HG02623 (cell line): ENCODE data around the gene MDFI.

Source experiments
- ATAC-seq: cut with Tn5 transposase; IDR thresholded peaks from one replicate; pipeline ENCODE4 v1.9.1; 2021; ENCODE audit warnings: moderate library complexity; ENCODE audit not compliant: unreplicated experiment

The MDFI gene, protein sequence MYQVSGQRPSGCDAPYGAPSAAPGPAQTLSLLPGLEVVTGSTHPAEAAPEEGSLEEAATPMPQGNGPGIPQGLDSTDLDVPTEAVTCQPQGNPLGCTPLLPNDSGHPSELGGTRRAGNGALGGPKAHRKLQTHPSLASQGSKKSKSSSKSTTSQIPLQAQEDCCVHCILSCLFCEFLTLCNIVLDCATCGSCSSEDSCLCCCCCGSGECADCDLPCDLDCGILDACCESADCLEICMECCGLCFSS

DNA sequence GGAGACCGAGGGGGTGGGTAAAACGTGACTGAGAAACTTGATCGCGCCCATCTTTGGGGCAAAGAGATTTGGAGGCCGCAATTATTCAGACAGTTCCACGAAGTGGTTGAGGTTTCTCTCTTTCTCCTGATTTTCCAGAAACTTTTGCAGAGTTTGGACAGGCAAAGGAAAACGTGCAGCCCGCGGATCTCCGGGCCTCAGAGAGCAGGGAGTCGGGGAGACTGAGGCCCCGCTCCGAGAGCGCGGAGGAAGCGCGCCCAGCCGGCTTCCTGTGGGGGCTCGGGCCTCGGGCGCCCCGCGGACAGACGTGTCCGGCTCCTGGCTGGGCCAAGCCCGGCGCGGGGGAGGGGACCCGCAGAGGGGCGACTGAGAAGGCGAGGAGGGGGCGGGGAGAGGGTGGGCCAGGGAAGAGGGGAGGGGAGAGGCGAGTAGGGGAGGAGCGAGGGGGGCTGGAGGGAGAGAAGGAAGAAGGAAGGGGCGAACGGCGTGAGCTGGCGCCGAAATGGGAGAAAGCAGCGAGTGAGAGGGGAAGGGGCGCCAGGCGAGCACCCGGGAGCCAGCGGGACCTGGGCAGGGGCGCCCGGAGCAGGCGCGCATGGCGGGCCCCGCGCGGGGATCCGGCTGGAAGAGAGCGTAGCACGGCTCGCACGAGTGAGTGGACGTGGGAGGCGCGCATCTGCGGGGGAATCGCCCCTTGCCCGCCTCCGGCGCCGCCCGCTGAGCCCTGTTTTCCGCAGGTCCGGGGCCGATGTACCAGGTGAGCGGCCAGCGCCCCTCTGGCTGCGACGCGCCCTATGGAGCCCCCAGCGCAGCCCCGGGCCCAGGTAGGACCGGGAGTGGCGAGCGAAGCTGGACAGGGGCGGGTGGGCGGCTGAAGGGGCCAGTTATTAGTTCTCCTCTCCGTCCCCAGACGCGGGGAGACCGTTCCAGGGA lies at the start of gene MDFI:
Gene MDFI (plus strand): TSS at position 467 of the 933 bp plus-strand sequence. CDS start 282 bp downstream, at position 749.
- ATAC-seq: no peak

GRCh38 chr6:41589223-41589622 lies 49.0 kb upstream of the MDFI start:
- no peak for ATAC-seq

- ATAC-seq: no peak
Measured at GRCh38 chr6:41589636-41590622, 48.3 kb upstream of the MDFI start.

DNA sequence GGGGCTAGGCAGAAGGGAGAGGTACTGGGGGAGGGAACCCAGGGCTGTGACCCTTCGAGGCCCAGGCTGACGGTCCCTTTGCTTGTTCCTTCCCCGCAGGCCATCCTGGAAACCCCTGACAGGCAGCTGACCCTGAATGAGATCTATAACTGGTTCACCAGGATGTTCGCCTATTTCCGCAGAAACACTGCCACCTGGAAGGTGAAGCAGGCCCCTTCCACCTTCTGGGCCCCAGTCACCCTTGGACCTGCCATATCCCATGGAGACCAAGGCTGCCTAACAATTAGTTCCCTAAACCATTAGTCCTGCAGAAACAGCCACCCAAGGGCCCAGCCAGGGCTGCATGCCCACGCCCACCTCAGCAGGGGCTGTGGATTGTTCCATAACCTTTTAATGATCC lies 47.1 kb upstream of the MDFI start:
- ATAC-seq: no peak

- ATAC-seq: no peak
Measured at GRCh38 chr6:41591859-41592502, 46.3 kb upstream of the MDFI start.

- ATAC-seq: no peak
Measured at GRCh38 chr6:41593406-41593805, 44.9 kb upstream of the MDFI start.

DNA sequence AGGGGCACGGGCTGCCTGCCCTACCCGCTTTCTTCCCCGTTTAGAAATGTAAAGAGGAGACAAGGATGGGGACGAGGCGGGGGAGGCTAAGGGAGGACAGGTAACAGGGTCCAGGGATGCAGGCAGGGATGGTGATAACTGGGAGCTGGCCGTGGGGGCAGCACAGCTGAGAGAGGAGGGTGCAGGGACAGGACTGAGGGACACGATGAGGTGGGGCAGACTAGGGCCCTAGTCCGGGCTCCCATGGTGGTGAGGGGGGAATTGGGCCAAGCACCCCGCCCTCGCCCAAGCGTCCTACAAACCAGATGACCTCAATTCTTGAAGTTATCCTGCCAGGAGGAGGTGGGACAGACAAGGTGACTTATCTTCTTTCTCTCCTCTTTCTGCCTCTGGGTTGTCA lies 44.4 kb upstream of the MDFI start:
- ATAC-seq: no peak

GRCh38 chr6:41594326-41594725 lies 43.9 kb upstream of the MDFI start:
- ATAC-seq: no peak

DNA sequence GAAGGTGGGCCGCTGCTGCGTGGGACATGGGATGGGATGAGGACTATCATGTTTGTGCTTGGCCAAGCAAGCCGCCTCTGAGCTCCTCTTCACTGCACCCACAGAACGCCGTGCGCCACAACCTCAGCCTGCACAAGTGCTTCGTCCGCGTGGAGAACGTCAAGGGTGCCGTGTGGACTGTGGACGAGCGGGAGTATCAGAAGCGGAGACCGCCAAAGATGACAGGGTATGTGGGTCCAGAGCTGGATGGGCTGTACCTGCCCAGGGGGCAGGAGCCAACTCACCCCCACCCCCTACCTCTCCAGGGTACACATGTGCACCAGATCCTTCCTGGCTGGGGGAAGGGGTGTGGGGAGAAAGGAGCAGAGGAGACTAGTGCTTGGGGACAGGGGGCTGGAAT lies 43.5 kb upstream of the MDFI start:
- ATAC-seq: no peak

- no peak for ATAC-seq
Measured at GRCh38 chr6:41595166-41595565, 43.1 kb upstream of the MDFI start.

DNA sequence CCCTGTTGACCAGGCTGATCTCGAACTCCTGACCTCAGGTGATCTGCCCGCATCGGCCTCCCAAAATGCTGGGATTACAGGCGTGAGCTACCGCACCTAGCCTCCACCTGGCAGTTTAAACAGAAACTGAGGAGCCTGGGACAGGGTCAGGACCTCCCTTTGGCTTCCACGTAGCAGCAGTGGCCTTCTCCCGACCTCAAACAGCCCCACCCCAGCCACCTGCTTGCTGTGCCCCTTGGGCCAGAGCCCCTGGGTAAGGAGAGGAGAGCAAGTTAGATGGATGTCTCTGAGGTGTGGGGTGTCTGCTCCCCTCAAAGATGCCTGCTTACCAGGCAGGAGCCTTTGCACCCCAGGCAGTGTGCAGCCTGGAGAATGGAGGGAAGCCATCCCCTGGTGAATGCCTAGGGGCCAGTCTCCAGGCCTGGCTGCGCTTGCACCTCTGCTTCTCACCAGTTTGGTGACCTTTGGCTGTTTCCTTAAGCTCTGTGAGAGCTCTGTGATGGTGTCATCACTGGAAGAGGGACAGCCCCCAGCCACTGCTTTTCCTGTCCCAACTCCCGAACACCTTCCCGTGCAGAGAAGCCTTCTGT lies 42.1 kb upstream of the MDFI start:
- no peak for ATAC-seq

DNA sequence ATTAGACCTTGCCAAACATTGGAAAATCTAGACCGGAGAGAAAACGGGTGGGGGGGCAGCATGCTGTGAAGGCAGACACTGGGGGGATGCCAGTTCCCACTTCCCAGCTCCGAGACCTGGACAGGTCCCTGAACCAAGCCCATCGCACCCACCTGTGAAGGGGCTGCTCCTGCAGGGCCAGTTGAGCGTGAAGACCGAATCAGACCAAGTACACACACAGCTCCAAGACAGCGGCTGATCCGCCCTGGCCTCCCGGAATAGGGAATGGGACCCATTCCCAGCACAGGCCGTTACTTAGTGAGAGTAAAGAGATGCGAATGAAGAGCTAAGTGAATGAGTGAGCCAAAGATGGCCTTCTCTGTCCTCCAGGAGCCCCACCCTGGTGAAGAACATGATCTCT lies 41.5 kb upstream of the MDFI start:
- ATAC-seq: no peak

GRCh38 chr6:41597246-41598000 lies 40.8 kb upstream of the MDFI start:
- ATAC-seq: no peak

DNA sequence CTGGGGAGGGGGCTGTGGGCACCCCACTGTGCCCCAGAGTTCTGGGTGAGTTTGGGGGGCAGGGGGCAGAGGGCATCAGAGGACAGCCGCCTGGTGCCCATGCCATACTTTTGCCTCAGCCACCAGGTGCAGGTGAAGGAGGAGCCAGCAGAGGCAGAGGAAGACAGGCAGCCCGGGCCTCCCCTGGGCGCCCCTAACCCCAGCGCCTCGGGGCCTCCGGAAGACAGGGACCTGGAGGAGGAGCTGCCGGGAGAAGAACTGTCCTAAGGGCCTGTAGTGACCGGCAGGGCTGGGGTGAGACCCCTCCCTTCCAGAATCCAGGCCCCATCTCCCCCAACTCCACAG lies 39.6 kb upstream of the MDFI start:
- ATAC-seq: no peak

- no peak for ATAC-seq
Measured at GRCh38 chr6:41599015-41599851, 39.0 kb upstream of the MDFI start.

GRCh38 chr6:41599852-41600445 lies 38.3 kb upstream of the MDFI start:
- no peak for ATAC-seq

DNA sequence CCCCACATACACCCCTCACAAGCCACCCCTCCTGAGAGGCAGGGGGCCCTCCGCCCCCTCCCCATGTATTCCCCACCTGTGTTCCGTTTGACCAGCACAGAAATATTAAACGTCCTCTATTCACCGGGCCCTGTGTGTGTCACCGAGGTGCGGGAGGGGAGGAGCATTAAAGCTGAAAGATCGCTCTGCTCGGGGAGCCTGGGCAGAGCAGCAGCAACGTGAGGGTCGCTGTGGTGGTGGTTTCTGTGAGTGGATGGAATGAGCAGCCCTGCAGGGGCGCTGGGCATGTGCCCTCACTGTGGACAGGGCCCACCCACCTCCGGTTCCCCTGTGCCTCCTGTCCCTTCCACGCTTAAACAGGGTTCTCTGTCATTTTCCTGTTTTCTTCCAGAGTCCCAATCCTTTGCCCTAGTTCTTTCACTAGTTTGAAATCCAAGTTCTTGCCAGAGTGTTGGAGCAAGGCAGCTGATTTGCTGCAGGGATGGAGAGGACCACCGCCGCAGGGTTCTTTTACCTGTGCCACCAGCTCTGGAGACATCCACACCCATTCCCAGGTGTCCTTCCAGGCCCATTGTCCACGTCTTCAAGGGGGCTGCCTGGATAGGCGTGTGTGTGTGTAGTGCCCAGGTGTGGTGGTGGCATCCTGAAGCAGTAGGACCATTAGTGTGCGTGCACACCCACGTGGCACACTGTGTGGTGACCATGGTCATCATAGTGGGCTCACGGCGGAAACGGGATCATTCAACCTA lies 37.6 kb upstream of the MDFI start:
- no peak for ATAC-seq

- ATAC-seq: no peak
Measured at GRCh38 chr6:41601248-41601549, 37.1 kb upstream of the MDFI start.
